Subcutaneous adipose tissue (tissue), 4 donors: ENCODE measurements around the gene SDCCAG8. TPM values are rescaled to one million over a fixed set of nuclear protein-coding genes. Genes with fewer than 3 reads are reported as not detected.

ENCODE experiments used
- CTCF ChIP-seq: fragments of 450-650 bp; IDR thresholded peaks from one replicate; pipeline ENCODE4 v1.5.1; 2016; ENCODE audit warnings: low read depth, mild to moderate bottlenecking, control low read depth, antibody characterized with exemption, moderate library complexity
- total RNA-seq, 4 donors: library from RNA; depleted of rRNA; stranded (reverse); fragments of >200 nt; gene quantifications; one replicate each; pipeline ENCODE4 v1.1.0, GENCODE V29; 2016

The SDCCAG8 gene
- total RNA-seq, 4 donors from 2014 or later, result 44.6 to 74.5 (median 51.9) TPM

- no peak for TF ChIP-seq CTCF
Observed at GRCh38 chr1:243273506-243273905, 17.7 kb downstream of the SDCCAG8 start.

GRCh38 chr1:243273945-243274344, 18.1 kb downstream of the SDCCAG8 start:
- no peak for TF ChIP-seq CTCF

GRCh38 chr1:243275316-243275715, 19.5 kb downstream of the SDCCAG8 start:
- no peak for TF ChIP-seq CTCF

- TF ChIP-seq CTCF, result no peak
Observed at GRCh38 chr1:243280571-243281129, 24.8 kb downstream of the SDCCAG8 start.

GRCh38 chr1:243281672-243282071, 25.8 kb downstream of the SDCCAG8 start:
- no peak for TF ChIP-seq CTCF

- TF ChIP-seq CTCF, result no peak
Observed at GRCh38 chr1:243286409-243287122, 30.7 kb downstream of the SDCCAG8 start.

- no peak for TF ChIP-seq CTCF
Observed at GRCh38 chr1:243287123-243287460, 31.3 kb downstream of the SDCCAG8 start.
